ENCODE measurements around the gene HSD11B1L.

DNA sequence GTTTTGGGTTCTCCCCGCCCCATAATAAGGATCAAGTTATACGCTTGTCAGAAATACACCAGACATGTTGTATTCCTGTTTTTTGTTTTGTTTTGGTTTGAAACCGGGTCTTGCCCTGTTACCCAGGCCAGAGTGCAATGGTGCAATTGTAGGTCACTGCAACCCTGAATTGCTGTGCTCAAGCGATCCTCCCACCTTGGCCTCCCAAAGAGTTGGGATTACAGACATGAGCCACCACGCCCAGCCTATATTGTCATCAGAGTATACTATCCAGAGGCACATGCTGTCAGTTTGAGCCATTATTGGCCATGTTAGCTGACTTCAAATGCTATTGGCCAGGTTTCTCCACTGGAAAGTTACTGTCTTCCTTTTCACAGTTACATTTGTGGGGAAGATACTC, 48.2 kb upstream of the HSD11B1L start:
- TF ChIP-seq, protein P1, sequence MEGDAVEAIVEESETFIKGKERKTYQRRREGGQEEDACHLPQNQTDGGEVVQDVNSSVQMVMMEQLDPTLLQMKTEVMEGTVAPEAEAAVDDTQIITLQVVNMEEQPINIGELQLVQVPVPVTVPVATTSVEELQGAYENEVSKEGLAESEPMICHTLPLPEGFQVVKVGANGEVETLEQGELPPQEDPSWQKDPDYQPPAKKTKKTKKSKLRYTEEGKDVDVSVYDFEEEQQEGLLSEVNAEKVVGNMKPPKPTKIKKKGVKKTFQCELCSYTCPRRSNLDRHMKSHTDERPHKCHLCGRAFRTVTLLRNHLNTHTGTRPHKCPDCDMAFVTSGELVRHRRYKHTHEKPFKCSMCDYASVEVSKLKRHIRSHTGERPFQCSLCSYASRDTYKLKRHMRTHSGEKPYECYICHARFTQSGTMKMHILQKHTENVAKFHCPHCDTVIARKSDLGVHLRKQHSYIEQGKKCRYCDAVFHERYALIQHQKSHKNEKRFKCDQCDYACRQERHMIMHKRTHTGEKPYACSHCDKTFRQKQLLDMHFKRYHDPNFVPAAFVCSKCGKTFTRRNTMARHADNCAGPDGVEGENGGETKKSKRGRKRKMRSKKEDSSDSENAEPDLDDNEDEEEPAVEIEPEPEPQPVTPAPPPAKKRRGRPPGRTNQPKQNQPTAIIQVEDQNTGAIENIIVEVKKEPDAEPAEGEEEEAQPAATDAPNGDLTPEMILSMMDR (IDR thresholded peaks at IDR 0.05) = no peak
- TF ChIP-seq POLR2A (IDR thresholded peaks at IDR 0.05) = no peak

Measured in breast epithelium (tissue), 3 donors.